ENCODE results near the gene ITIH6. TPM values are rescaled to one million over a fixed set of nuclear protein-coding genes. Genes with fewer than 3 reads are reported as not detected.
"Not testable (repeated sequence)": the region's sequence is repeated elsewhere in the genome, so short reads cannot be mapped to it uniquely, and the experiment has no call there.

The ITIH6 gene
- total RNA-seq = not detected

- DNase-seq (ENCODE audit: low read depth in 2 of 3, low spot score in 2 of 3) = no peak
These were observed at the start of gene ITIH6 for GRCh38 chrX:54798137-54798536. Gene ITIH6 (minus strand): TSS chrX:54798255. CDS start chrX:54798210, 45 bp downstream.

DNA sequence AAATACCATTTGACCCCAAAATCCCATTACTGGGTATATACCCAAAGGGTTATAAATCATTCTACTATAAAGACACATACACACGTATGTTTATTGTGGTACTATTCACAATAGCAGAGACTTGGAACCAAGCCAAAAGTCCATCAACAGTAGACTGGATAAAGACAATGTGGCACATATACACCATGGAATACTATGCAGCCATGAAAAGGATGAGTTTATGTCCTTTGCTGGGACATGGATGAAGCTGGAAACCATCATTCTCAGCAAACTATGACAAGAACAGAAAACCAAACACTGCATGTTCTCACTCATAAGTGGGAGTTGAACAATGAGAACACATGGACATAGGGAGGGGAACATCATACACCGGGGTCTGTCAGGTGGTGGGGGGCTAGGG is 49.6 kb upstream of the ITIH6 start:
- DNase-seq (ENCODE audit: low read depth in 2 of 3, low spot score in 2 of 3) = not testable (repeated sequence)

DNA sequence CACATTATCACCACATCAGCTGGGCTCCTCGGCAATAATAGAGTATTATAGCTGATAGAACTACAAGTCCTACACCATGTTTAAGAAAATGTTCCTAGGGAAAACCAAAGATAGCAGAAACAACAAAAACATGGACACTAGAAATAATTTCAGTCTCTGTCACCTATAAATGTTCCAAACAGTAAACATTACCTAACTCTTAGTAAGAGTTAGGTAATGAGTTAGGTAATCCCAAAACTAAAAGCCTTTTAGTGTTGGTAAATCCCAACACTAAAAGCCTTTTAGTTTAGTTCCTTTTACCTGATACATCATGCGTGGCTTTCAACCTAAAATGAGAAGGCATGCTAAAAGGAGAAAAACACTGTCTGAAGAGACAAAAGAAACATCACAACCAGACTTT is 45.0 kb upstream of the ITIH6 start:
- no peak for DNase-seq (ENCODE audit: low read depth in 2 of 3, low spot score in 2 of 3)

- no peak for DNase-seq (ENCODE audit: low read depth in 2 of 3, low spot score in 2 of 3)
These were observed 44.6 kb upstream of the ITIH6 start for GRCh38 chrX:54842607-54843006.

GRCh38 chrX:54841184-54841874 is 43.3 kb upstream of the ITIH6 start:
- not testable (repeated sequence) for DNase-seq (ENCODE audit: low read depth in 2 of 3, low spot score in 2 of 3)

- DNase-seq (ENCODE audit: low read depth in 2 of 3, low spot score in 2 of 3) = no peak
These were observed 40.5 kb upstream of the ITIH6 start for GRCh38 chrX:54838583-54838982.

GRCh38 chrX:54826598-54826997 is 28.5 kb upstream of the ITIH6 start:
- DNase-seq (ENCODE audit: low read depth in 2 of 3, low spot score in 2 of 3) = no peak

DNA sequence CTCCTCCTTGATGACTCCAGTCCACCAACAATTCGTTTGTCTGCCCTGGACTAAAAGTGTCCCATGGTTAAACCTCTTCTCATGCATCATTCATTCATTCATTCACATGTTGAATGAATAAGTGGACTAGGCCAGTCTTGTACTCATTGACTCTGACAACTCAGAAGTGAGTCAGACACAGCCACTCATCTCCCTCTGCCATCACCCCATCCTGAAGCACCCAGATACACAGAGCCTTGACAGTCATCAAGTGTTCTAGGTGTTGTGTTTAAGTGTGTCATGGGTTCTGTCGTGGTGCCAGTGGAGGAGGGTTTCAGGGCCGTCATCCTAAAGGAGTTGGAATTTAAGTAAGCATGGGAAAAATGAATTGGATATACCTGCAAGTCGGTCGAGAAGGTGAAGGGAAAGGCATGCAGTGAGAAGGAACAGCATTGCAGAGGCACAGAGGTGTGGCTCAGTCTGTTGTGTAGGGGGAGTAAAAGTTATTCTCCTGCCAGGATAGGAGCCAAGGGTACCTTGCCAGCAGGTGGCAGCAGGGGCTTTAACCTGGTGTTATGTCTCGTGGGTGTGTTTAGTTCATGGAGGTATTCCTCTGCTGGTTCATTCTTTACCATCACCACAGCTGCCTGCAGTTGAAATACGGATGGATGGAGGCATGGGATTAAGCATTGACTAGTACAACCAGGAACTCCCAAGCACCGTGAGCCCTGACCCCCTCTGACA is 27.8 kb upstream of the ITIH6 start:
- DNase-seq (ENCODE audit: low read depth in 2 of 3, low spot score in 2 of 3) = no peak

DNA sequence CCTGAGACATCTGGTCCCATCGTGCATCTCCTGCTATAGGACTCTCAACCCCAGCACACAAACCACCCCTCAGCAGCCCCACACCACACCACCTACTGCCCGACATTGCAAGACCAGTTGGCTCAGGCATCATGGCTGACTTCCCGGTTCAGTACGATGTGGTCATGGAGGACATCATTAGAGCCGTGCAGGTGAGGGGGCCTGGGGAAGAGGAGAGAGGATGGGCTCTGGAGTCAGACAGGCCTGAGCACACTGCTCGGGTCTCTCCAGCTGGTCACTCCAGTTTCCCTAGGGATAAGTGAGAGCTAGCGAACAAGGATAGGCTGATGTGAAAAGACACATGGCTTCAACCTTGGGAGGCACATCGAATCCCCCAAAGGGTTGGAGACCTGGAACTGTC is 26.7 kb upstream of the ITIH6 start:
- no peak for DNase-seq (ENCODE audit: low read depth in 2 of 3, low spot score in 2 of 3)

DNA sequence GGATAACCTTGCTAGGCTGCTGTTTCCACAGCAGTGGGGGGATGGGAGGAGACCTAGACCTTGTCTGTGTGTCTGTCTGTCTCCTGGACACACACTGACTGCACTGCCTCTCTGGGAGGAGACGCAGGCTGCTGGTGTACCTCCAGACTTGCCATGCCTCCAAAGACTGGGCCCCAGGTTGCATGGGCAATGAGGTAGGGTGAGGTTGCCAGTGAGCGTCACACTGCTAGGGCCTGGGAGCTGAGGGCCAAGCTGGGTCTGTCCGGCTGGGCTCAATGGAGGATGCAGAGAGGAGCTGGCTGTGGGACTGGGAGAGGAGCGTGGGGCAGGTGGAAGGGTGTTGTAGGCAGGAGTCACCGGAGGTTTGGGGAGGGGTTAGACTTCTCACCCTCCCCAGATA is 26.1 kb upstream of the ITIH6 start:
- DNase-seq (ENCODE audit: low read depth in 2 of 3, low spot score in 2 of 3) = no peak

DNA sequence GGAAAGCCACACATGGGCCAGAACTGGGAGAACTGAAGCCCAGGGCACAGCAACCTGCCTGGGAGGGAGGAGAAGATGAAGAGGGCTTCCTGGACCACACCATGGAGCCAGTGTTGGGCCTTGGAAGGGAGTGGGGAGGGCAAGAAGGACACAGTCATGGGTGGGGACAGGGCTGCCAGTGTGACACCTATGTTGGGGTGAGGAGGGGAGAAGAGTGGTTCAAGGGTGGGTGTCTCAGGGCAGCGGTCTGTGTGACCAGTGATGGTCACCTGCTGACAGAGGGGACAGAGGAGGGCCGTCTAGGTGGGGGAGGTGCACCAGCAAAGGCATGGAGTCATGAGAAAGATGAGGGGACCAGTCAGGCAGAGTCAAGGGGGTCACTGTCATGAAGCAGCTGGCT is 23.3 kb upstream of the ITIH6 start:
- DNase-seq (ENCODE audit: low read depth in 2 of 3, low spot score in 2 of 3) = no peak

- DNase-seq (ENCODE audit: low read depth in 2 of 3, low spot score in 2 of 3) = no peak
These were observed 22.7 kb upstream of the ITIH6 start for GRCh38 chrX:54820737-54821136.

DNA sequence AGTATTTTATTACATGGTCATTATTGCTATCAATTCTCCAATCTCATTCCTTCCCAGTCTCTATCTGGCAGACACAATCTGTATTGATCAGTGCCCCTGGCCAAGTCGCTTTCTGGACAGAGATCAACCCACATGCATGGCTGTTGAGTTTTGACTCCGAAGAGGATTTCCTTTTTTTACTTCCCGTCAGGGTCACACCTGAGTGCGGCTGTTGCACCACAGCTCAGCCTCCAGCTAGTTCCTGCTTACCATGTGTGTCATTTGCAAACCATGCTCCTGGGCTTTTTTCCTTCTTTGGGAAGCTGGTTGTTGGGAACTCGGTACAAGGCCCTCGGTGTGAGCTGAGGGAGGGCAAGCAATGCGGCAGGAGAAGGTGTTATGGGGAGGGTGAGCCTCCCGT is 21.1 kb upstream of the ITIH6 start:
- no peak for DNase-seq (ENCODE audit: low read depth in 2 of 3, low spot score in 2 of 3)

GRCh38 chrX:54818221-54818620 is 20.2 kb upstream of the ITIH6 start:
- DNase-seq (ENCODE audit: low read depth in 2 of 3, low spot score in 2 of 3) = no peak

DNA sequence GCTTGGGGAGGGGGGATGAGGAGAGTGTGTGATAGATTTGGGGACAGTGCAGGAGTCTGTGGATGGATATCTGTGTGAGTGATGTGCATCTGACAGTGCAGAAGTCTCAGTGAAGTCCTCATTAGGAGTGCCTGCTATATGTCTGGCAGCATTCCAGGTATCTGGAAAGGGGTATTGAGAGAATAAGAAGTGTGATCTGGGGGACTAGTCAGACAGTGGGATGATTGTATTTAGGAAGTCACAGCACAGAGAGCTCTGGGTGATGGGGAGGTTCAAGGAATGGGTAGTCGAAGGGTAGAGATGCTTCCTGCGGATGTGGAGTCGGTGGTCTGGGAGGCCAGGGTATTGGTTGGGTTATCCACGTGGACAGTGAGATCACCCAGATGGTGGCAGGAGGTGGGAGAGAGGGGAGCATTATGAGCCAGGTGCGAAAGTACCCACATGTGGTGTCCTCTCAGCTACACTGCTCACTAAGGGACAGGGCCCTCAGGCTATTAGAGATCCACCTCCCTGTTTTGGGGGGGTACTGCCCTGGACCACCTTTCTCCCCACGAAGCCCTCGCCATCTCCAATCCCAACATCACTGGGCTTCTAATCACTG is 19.3 kb upstream of the ITIH6 start:
- no peak for DNase-seq (ENCODE audit: low read depth in 2 of 3, low spot score in 2 of 3)

- DNase-seq (ENCODE audit: low read depth in 2 of 3, low spot score in 2 of 3) = no peak
These were observed 14.3 kb upstream of the ITIH6 start for GRCh38 chrX:54812306-54812705.

GRCh38 chrX:54811301-54811885 is 13.3 kb upstream of the ITIH6 start:
- DNase-seq (ENCODE audit: low read depth in 2 of 3, low spot score in 2 of 3) = no peak

- no peak for DNase-seq (ENCODE audit: low read depth in 2 of 3, low spot score in 2 of 3)
These were observed 12.5 kb upstream of the ITIH6 start for GRCh38 chrX:54810532-54810931.

GRCh38 chrX:54808605-54809483 is 10.8 kb upstream of the ITIH6 start:
- peak; percentile 73 to 97 (median 93) for DNase-seq (ENCODE audit: low read depth in 2 of 3, low spot score in 2 of 3)

DNA sequence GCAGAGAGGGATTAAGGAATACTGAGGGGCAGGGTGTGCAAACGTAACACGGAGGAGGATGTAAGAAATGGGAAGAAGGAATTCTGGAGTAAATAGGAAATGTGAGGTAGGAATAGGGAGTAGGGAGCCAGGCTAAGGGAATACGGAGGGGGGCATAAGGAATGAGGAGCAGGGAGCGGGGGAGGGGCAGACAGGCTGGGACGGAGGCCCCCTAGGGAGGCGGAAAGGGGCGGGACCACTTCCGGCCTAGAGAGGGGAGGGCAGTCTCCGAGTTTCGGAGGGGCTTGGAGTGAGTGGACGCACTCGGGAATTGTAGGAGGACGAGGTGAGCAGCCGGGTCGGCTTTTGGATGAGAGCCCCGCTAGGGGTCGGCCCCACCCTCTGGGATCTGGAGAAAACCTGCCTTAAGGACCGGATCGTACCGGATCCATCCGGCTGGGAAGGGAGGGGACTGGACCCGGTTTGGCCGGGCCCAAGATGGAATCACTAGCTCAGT is 10.1 kb upstream of the ITIH6 start:
- DNase-seq (ENCODE audit: low read depth in 2 of 3, low spot score in 2 of 3) = no peak

All from hematopoietic multipotent progenitor cell (in vitro differentiated cells).